ENCODE results near the gene TAF7.

The TAF7 gene

GRCh38 chr5:141362719-141363118 lies 42.1 kb upstream of the TAF7 start:
- TF ChIP-seq USF1 (IDR thresholded peaks at IDR 0.05) (no peak), ZBTB7A (IDR thresholded peaks at IDR 0.05; ENCODE audit: low read depth) (no peak), MAX (IDR thresholded peaks at IDR 0.05) (no peak), YY1 (IDR thresholded peaks at IDR 0.05; ENCODE audit: low read depth) (no peak), TAF1 (IDR thresholded peaks at IDR 0.05; ENCODE audit: low read depth) (no peak), EGR1 (IDR thresholded peaks at IDR 0.05) (no peak), RAD21 (IDR thresholded peaks at IDR 0.05; ENCODE audit: low read depth) (no peak), CREB1 (IDR thresholded peaks at IDR 0.05; ENCODE audit: low read depth) (no peak), FOXM1 (IDR thresholded peaks at IDR 0.05; ENCODE audit: borderline replicate concordance, low read depth) (no peak), TCF12 (IDR thresholded peaks at IDR 0.05; ENCODE audit: low read depth) (no peak), REST (IDR thresholded peaks at IDR 0.05; ENCODE audit: low read depth) (no peak), CEBPB (IDR thresholded peaks at IDR 0.05) (no peak), EP300 (IDR thresholded peaks at IDR 0.05; ENCODE audit: borderline replicate concordance) (no peak), NFIC (IDR thresholded peaks at IDR 0.05) (no peak), TEAD4 (IDR thresholded peaks at IDR 0.05) (no peak)

- TF ChIP-seq ZBTB7A (IDR thresholded peaks at IDR 0.05; ENCODE audit: low read depth) (no peak), EGR1 (IDR thresholded peaks at IDR 0.05) (no peak), YY1 (IDR thresholded peaks at IDR 0.05; ENCODE audit: low read depth) (no peak), TEAD4 (IDR thresholded peaks at IDR 0.05) (no peak), REST (IDR thresholded peaks at IDR 0.05; ENCODE audit: low read depth) (no peak), NFIC (IDR thresholded peaks at IDR 0.05) (no peak), RAD21 (IDR thresholded peaks at IDR 0.05; ENCODE audit: low read depth) (no peak), CEBPB (IDR thresholded peaks at IDR 0.05) (no peak), EP300 (IDR thresholded peaks at IDR 0.05; ENCODE audit: borderline replicate concordance) (no peak), TAF1 (IDR thresholded peaks at IDR 0.05; ENCODE audit: low read depth) (no peak), USF1 (IDR thresholded peaks at IDR 0.05) (no peak), FOXM1 (IDR thresholded peaks at IDR 0.05; ENCODE audit: borderline replicate concordance, low read depth) (no peak), CREB1 (IDR thresholded peaks at IDR 0.05; ENCODE audit: low read depth) (no peak)
These were observed 40.1 kb upstream of the TAF7 start for GRCh38 chr5:141360685-141361084.

- TF ChIP-seq FOXM1 (IDR thresholded peaks at IDR 0.05; ENCODE audit: borderline replicate concordance, low read depth) = no peak
- TF ChIP-seq RAD21 (IDR thresholded peaks at IDR 0.05; ENCODE audit: low read depth) = peak; percentile 43
These were observed 39.3 kb upstream of the TAF7 start, which contains the start of gene PCDHGB2 for GRCh38 chr5:141359790-141360426. PCDHGB2 (plus strand) TSS chr5:141359994; CDS start chr5:141360136, 142 bp downstream.

GRCh38 chr5:141356950-141357349 lies 36.4 kb upstream of the TAF7 start:
- TF ChIP-seq ZBTB7A (IDR thresholded peaks at IDR 0.05; ENCODE audit: low read depth) (no peak), TEAD4 (IDR thresholded peaks at IDR 0.05) (no peak), REST (IDR thresholded peaks at IDR 0.05; ENCODE audit: low read depth) (peak; percentile 52)

GRCh38 chr5:141356133-141356532 lies 35.5 kb upstream of the TAF7 start:
- TF ChIP-seq YY1 (IDR thresholded peaks at IDR 0.05; ENCODE audit: low read depth) (no peak), NFIC (IDR thresholded peaks at IDR 0.05) (no peak), MAX (IDR thresholded peaks at IDR 0.05) (no peak), USF1 (IDR thresholded peaks at IDR 0.05) (no peak), TEAD4 (IDR thresholded peaks at IDR 0.05) (no peak), RAD21 (IDR thresholded peaks at IDR 0.05; ENCODE audit: low read depth) (no peak), FOXM1 (IDR thresholded peaks at IDR 0.05; ENCODE audit: borderline replicate concordance, low read depth) (no peak), REST (IDR thresholded peaks at IDR 0.05; ENCODE audit: low read depth) (no peak), EGR1 (IDR thresholded peaks at IDR 0.05) (no peak), TAF1 (IDR thresholded peaks at IDR 0.05; ENCODE audit: low read depth) (no peak)
